Stimulated activated CD4-positive, alpha-beta T cell treated with anti-CD3 and anti-CD28 coated beads, Interleukin-4, amount 100 ng/mL, for 1 hour (primary cell): ENCODE data around the gene FER1L5.
"Not testable (repeated sequence)": the region's sequence is repeated elsewhere in the genome, so short reads cannot be mapped to it uniquely, and the experiment has no call there.

Experiments
- DNase-seq: peaks from one replicate; pipeline ENCODE4 v3.0.0-alpha.2; 2020

FER1L5 gene

GRCh38 chr2:96637385-96638143, 5.0 kb upstream of the FER1L5 start:
- peak; percentile 80 for DNase-seq

GRCh38 chr2:96638144-96639121, 4.1 kb upstream of the FER1L5 start, which contains the start of gene KANSL3:
KANSL3 (minus strand) TSS chr2:96638312; CDS start chr2:96637135, 1,177 bp downstream.
- peak; percentile 86 for DNase-seq

GRCh38 chr2:96647681-96648080, 5.1 kb downstream of the FER1L5 start:
- no peak for DNase-seq

- DNase-seq: no peak
Measured at GRCh38 chr2:96648306-96648930, 5.9 kb downstream of the FER1L5 start.

GRCh38 chr2:96649342-96649741, 6.8 kb downstream of the FER1L5 start:
- DNase-seq: no peak

GRCh38 chr2:96651793-96652192, 9.2 kb downstream of the FER1L5 start:
- DNase-seq: no peak

- not testable (repeated sequence) for DNase-seq
Measured at GRCh38 chr2:96654791-96655190, 12.2 kb downstream of the FER1L5 start.

- no peak for DNase-seq
Measured at GRCh38 chr2:96655526-96655925, 13.0 kb downstream of the FER1L5 start.

GRCh38 chr2:96656540-96656939, 14.0 kb downstream of the FER1L5 start:
- no peak for DNase-seq

- no peak for DNase-seq
Measured at GRCh38 chr2:96661324-96661723, 18.8 kb downstream of the FER1L5 start.

GRCh38 chr2:96662360-96662759, 19.8 kb downstream of the FER1L5 start:
- no peak for DNase-seq

- DNase-seq: no peak
Measured at GRCh38 chr2:96663177-96663576, 20.6 kb downstream of the FER1L5 start.

- DNase-seq: no peak
Measured at GRCh38 chr2:96663829-96664228, 21.3 kb downstream of the FER1L5 start.

GRCh38 chr2:96664366-96664925, 21.9 kb downstream of the FER1L5 start:
- DNase-seq: no peak

GRCh38 chr2:96665083-96665569, 22.6 kb downstream of the FER1L5 start:
- no peak for DNase-seq

- DNase-seq: not testable (repeated sequence)
Measured at GRCh38 chr2:96665717-96666116, 23.2 kb downstream of the FER1L5 start.

- no peak for DNase-seq
Measured at GRCh38 chr2:96668771-96669170, 26.2 kb downstream of the FER1L5 start.

GRCh38 chr2:96669539-96670215, 27.1 kb downstream of the FER1L5 start:
- no peak for DNase-seq

- DNase-seq: no peak
Measured at GRCh38 chr2:96679848-96680247, 37.3 kb downstream of the FER1L5 start.

GRCh38 chr2:96680561-96681141, 38.1 kb downstream of the FER1L5 start:
- DNase-seq: no peak

- DNase-seq: no peak
Measured at GRCh38 chr2:96681540-96681939, 39.0 kb downstream of the FER1L5 start.

GRCh38 chr2:96683307-96683706, 40.7 kb downstream of the FER1L5 start:
- no peak for DNase-seq
